ENCODE data around the gene ZNF669. TPM values are rescaled to one million over a fixed set of nuclear protein-coding genes. Genes with fewer than 3 reads are reported as not detected.
A peak's percentile ranks its signal among the peaks of the same experiment; 100 is the strongest.

Gene ZNF669
- total RNA-seq, 1 donor from 2014 or later: 7.0 TPM

DNA sequence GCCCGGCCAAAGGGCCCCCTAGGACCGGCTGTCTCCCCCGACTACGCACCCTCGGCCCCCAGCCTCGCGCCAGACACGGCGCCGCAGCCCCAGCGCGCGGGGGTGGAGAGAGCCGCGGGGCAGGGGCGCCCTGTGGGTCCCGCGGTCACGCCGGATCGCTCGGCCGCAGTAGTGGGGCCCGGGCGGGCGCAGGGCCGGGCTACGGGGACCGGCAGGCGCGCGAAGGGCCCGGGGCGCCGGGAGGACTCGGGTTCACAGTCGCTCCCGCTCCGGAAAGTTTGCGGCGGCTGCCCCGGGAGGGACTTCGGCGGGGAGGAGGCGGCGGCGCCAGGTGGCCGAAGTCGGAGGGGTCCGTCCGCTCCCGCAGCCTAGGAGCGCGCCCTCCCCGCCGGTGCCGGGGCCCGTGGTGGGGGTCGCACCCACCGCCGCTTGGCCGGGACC is 7.1 kb upstream of the ZNF669 start:
- DNase-seq (ENCODE audit: low spot score): no peak

DNA sequence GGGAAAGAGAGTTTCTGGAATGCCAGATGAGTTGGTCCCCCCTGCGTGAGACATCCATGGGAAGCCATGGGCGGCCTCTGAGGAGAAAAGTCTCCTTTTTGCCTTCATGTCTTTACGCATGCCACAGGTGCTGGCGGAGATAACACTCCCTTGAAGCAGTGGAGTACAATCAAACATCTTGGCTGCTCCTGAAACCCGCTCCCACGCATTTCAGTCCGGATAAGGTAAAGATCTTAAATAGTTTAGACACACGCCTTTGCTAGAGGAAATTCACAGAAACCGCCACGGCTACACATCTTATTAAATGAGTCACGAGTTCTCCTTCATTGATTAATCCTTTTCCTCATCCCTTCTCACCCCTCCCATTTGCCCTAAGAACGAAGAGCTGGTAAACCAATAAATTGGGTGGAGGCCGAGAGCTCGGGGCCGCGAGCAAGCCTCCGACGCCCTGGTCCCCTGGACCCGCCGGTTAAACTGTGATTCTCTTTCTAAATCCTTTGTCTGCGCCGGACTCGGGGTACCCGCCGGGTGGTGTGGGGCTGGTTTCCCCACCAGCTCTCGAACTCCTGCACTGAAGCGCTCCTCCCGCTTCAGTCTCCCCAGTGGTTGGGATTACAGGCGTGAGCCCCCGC is 6.6 kb upstream of the ZNF669 start:
- DNase-seq (ENCODE audit: low spot score): no peak

DNA sequence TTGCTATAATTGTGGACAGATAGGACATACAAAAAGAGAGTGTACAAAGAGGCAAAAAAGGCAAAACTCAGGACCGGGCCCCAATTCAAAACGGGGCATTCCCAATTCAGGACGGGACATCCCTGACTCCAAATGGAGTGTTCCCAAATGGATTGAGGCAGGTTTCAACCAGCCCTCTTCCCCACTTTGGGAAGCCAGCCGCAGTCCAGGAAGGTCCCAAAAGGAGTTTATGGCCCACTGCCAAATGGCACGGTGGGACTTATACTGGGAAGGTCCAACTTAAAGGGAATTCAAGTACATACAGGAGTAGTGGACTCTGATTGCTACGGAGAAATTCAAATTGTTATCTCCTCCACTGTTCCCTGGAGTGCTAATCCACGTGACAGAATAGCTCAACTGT is 3.5 kb upstream of the ZNF669 start:
- no peak for DNase-seq (ENCODE audit: low spot score)

DNA sequence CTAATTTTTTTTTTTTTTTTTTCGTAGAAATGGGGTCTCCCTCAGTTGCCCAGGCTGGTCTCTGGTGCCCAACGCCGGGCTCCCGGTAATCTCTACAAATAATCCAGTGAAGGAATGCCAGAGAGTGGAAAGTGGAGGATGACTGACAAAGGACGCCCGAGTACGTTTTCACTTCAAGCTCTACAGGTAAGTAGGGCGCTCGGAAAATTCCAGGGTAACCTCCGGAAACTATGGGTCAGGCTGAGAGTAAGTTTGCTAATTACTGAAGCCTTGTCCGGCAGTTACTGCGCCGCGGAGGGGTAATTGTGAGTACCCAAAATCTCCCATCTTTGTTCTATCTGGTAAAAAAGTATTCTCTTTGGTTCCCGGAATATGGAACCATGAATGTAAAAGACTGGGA is 1.8 kb upstream of the ZNF669 start:
- no peak for DNase-seq (ENCODE audit: low spot score)

DNA sequence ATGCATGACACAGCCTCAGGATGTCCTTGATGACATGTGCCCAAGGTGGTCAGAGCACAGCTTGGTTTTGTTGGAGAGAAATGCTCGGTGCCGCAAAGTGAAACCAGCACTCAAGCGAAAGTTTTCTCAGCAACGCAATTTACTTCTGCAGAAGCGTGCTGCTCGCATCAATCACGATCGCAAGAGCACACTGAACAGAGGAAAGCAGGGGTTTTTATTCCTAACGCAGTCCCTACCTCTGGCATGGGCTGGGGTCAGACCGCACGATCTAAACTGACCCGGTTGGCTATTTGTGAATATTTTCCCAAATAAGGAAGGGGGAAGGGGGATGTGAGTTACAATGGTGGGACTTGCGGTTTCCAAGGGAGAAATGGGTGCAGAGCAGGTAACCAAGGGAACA is 809 bp upstream of the ZNF669 start:
- no peak for DNase-seq (ENCODE audit: low spot score)

DNA sequence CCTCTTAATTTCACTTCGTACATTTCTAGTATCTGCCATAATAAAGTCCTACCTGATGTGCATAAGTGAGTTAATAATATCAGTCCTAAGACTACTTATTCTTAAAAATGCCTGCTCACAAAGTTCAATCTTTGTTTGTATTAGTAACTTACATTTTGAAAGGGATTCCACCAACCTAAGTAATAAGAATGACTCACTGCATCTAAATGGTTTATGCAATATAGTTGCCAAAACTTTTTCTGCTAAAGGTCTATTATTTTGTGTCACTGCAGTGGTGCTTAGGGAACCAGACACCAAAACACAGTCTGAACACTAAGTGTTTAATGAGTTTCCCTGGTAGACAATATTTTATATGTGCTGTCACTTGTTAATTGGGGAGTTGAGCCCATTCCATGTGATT is 1.8 kb downstream of the ZNF669 start:
- DNase-seq (ENCODE audit: low spot score): no peak

DNA sequence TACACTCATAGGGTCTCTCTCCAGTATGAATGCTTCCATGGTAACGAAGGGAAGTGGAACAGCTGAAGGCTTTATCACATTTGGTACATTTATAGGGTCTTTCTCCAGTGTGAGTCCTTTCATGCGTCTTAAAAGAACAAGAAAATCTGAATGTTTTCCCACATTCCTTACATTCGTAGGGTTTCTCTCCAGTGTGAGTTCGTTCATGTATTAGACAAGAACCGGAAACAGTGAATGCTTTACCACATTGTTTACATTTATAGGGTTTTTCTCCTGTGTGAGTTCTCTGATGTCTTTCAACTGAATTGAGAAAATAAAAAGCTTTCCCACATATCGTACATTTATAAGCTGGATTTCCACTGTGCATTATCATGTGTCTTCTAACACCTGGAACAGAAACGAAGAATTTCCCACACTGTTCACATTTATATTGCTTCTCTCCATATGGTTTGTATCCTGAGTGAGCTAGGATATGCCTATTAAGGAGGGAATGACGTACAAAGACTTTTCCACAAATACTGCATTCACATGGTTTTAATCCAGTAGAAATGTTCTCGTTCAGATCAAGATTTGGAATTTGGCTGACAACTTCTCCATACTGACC is 3.4 kb downstream of the ZNF669 start:
- no peak for DNase-seq (ENCODE audit: low spot score)

DNA sequence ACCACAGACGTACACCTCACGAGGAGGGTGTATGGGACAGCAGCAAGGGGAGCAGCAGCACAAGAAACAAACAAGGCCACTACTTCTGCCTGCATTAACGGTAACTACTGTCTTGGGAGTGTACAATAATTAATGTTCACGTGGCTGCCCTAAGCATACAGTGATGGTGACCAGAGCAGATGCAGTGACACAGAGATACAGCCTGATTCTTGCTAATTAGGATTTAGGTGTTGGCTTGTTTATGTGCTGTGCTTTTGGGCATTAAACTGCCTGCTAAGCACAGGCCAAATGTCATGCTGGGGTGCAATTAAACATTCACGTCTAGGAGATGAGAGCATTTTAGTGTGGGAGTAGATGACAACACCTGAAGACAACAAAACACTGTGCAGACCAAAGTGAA is 7.2 kb downstream of the ZNF669 start:
- DNase-seq (ENCODE audit: low spot score): no peak

DNA sequence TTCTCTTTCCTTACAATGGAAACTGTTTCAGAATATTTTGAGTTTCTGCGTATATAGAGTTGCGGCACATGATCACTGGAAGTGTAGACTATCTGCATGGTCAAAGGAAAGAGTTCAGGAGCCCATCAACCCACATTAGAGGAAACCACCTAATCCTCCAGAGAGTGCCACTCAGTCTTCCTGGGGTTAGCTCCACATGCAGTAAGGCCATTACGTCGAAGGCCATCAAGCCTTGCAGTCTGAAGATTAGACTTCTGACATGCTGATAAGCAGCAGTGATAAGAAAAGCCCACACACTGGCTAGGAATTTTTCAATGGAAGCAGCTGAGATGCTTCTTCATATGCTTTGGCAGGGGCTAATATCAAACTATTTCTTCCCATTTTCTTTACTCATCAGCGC is 7.6 kb downstream of the ZNF669 start:
- no peak for DNase-seq (ENCODE audit: low spot score)

DNA sequence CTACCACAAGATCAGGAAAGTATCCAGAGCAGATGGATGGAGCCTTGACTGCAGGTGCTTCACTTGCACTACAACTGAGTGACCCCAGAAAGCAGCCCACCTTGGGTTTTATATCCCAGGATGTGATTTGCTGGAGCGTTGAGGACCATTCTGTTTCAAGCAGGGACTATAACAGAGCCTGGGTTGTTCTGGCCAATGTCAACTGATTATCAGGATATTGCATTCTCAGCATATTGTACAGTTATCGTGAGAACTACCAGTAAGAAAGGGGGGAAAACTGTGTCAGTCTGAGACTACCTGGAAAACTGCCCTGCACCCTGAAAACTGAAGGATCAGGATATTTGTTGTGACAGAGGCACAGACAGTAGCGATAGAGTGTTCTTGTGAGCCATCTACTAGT is 8.0 kb downstream of the ZNF669 start:
- DNase-seq (ENCODE audit: low spot score): no peak

DNA sequence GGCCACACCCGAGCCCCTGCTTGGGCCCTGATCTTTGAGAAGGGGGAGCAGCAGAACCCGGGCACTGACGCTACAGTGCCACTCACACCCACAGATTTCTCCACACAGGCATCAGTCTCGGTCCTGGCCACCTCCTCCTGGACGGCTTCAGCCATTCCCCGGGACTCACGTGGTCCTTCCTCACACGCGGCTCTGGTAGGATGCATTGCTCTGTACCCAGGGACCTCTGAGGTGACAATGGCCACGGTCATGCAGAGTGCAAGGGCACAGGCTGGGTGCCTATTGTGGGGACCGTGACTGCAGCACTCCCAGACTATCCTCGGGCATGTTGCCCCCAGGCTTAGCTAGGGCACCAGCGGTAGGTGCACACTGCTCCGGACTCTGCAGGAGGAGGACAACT is 13.7 kb downstream of the ZNF669 start:
- no peak for DNase-seq (ENCODE audit: low spot score)

DNA sequence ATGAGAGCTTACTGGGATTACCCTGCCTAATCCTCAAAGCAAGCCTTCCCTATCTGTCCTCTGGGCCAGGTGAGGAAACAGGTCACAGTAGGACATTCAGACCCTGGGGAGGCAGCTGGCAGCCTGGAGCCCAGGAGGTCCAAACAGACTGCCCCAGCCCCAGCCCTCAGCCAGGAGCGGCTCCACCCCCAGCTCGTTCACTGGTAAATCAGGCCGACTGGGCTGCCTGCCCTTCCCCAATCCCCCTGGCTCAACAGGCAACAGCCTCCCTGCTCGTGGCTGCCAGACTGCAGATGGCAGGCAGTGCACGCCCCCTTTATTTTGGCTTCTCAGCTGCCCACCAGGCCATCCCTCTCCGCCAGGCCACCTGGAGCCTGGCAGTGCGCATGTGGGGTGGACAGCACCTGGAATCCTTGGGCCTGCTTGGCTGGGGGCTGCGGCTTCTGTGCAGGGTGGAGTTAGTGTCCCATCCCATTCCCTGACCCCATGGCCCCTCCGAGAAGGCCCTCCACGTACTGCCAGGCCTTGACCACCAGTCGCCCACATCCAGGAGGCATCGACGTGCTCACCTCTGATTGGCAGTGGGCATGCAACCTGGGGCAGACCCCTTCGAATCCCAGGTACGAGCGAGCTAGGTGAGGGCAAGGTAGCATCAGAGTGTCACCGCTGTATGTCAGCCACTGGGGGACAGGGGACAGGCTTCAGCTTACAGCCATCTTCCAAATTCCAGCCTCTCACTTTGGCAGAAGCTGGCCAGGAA is 14.4 kb downstream of the ZNF669 start:
- no peak for DNase-seq (ENCODE audit: low spot score)

DNA sequence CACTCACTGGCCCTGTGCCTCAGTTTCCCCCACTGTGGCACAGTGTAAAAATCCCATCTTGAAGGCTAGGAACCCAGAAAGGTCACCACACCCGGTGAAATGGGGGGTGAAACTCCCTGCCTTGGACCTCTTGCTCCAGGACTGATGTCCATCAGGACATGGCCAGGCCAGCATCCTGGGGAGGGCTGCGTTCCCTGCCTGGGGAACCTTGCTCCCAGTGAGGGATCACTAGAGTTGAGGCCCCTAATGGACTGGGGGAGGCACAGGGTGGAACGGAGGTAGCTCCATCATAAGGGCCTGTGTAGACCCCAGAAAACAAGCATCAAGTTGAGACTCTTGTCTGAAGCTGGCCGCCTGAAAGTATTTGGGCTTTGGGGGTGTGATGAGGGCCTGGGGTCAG is 15.2 kb downstream of the ZNF669 start:
- no peak for DNase-seq (ENCODE audit: low spot score)

DNA sequence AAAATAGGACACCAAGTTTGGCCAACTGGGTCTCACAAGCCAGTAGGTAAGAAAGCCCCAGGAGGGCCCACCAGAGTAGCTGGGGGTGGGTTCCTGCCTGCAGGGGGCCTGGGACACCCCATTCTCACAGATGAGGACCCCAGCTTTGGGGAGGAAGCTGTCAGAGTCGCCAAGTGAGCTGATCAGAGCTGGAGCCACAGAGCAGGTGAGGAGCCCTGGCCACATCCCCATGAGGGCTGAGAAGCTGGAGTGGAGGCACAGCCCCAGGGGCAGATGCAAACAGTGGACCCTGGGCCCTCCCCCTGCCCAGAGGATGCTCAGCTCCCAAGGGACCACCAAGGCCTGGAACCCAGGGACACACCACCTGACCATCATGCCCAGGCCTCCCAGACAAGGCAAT is 16.9 kb downstream of the ZNF669 start:
- no peak for DNase-seq (ENCODE audit: low spot score)

DNA sequence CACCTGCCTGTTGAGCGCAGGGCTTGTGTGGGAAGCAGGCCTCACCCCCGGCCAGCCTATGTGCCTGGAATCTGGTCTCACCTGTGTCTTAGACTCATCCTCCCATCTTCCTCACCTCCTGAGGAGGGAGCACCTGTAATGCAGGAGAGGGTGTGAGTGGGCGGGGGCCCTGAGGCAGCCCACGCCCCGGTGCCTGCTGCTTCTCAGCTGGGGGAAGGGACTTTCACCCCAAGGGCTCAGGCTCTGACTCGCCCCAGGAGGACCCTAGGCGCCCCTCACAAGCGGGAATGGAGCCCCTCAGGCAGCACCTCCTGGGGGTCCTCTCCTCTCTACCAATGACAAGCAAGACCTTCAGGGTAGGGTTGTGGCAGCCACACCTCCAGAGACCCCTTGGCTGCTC is 18.8 kb downstream of the ZNF669 start:
- no peak for DNase-seq (ENCODE audit: low spot score)

DNA sequence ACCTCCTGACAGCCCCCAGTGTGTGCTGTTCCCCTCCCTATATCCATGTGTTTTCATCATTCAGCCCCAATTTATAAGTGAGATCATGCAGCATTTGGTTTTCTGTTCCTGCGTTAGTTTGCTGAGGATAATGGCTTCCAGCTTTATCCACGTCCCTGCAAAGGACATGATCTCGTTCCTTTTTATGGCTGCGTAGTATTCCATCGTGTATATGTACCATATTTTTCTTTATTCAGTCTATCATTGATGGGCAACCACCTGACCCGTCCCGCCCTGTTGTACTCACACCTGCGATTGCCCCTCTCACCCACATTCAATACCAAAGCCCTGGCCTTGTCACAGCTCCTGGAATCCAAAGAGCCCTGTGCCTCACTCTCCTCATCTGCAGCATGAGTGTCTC is 19.4 kb downstream of the ZNF669 start:
- DNase-seq (ENCODE audit: low spot score): no peak

DNA sequence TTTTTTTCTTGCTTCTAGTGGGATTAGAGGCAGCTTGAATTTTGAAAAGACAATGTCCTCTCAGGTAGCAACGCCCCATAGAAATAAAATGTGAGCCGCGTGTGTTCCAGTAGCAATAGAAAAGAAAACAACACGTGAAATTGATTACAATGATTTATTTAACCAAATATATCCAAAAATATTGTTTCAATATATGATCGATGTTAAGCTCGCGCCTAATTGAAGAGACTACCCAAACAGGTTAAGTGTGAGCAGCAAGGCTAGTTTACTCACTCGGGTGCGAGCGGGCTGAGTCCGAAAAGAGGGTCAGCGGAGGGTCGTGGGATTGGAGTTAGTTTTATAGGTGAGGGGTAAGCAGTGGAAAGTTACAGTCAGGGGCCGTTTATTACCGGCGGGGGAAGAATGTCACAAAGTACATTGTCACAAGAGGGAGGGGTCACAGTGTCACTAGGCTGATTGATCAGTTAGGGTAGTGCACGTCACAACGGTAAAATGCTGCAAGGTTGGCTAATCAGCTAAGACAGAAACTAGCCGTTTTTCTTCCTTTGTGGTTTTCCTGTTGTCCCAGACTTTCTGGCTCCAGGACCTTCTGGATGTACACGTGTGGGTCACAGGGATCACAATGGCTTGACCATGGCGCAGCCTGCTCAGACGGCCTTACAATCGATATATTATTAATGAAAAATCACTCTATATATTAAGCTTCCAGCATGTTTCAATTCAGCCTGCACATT is 24.8 kb downstream of the ZNF669 start:
- DNase-seq (ENCODE audit: low spot score): no peak

DNA sequence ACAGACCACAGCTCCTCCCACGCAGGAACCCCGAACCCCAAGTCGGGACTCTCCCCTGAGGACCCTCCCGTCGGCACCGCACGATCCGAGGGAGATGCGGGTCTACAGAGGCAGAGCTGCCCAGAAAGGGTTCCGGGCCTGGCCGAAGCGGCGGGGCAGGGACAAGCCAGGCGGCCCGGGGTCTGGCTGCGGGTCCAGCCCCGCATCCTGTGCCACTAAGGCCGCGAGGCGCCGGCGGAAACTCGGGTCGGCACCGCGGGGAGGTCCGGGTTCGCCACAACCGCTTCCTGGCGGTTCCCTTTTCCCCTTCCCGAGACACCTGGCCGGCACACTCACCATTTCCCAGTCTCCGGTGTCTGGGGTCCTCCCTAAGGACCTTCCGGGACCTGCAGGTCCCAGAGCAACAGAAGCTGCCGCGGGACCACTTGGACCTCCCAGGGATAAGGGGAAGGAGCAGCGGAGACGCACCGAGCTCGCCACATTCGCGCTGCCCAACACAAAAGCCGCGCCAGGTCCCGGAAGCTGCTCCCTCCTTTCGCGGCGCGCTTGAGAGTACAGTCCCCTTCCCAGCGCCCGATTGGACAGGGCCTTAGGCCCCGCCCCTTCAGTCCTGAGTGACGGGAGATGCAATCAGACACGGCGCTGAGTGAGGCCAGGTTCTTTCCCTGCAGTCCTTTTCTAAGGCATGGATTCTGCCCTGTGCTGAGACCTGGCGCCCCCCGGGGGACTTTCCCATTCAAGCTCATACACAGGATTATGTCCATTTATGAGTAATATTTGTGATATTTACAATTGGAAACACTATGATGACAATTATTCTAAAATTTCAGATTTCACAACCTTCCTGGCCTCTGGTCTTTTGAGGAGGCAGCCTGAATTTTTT is 25.7 kb downstream of the ZNF669 start, which contains the start of gene ZNF670:
Gene ZNF670 (minus strand): TSS at position 554 of the 883 bp plus-strand sequence. CDS start 215 bp downstream, at position 339.
- peak; percentile 95 for DNase-seq (ENCODE audit: low spot score)

DNA sequence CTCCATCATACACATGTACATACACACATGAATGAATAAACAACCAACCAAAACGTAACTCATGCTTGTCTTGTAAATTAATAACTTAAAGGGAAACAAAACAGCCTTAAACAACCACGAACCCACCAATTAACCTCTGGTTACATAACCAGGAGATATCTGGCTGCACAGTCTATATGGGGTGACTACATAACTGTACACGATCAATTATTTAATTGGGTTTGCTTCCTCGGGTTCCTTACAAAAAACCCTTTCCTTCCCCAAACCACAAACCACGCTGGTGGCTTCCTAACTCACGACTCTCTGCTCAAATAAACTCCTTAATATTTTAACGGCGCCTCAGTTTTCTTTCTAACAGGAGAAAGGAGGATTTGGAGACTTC is 26.3 kb downstream of the ZNF669 start:
- DNase-seq (ENCODE audit: low spot score): no peak

DNA sequence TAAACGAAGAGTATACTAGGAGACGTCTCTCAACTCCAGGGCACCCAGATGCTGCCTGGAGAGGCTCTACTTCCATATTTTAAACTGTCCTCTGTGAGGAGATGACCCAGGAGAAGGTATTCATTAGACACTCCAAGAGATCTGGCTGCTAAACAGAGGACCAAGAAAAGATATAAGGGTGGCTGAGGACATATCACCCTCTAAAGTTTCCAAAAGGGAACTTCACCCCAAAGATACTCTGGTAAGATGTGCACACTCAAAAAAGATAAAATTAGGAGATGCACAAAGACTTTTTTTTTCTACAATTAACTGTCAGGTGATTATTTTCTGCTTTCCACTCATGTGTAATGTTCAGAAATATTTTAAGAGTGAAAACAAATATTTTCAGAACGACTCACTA is 26.9 kb downstream of the ZNF669 start:
- DNase-seq (ENCODE audit: low spot score): no peak

DNA sequence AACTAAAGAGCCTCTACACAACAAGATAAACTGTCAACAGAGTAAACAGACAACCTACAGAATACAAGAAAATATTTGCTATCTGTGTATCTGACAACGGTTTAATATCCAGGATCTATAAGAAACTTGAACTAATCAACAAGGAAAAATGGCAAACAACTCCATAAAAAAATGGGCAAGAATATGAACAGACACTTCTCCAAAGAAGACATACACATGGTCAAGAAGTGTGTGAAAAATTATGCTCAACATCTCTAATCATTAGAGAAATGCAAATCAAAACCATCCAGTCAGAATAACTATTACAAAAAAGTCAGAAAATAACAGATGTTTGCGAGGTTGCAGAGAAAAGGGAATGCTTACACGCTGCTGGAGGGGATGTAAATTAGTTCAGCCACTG is 33.5 kb downstream of the ZNF669 start:
- no peak for DNase-seq (ENCODE audit: low spot score)

DNA sequence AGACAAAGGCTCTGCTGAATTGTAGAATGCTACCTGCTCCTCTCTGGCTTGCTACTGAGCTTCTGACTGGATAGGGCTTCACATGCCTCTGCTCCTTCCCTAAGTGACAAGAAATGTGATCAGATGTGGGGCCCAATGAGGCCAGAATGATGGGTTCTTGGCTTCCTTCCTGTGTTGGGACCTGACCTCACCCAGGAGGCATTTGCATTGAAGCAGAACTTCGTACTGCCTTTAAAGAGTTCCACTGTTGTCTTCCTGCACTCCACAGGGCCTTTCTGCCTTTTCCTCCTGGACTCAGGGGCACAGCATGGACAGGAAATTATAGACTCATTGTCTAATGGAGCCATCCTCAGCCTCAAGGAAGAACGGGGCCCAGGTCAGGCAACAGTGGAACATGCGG is 39.9 kb downstream of the ZNF669 start:
- no peak for DNase-seq (ENCODE audit: low spot score)

Measured in mucosa of gallbladder (tissue), 1 donor.